ENCODE data around the gene KIF26B. TPM values are rescaled to one million over a fixed set of nuclear protein-coding genes. Genes with fewer than 3 reads are reported as not detected.

The KIF26B gene
- total and polyA plus RNA-seq, 2 of the 4 experiments (the other 2 are of a cell fraction), result 0.53 to 0.54 TPM

- WGBS, 2 experiments (ENCODE audit: extremely low coverage in 2 of 2, insufficient read length in 1 of 2), result 48% methylated on average over 4 of the region's 21 CpGs; no CpG with 5 or more reads in 1 of the 2 experiments
- no peak overlapping the region for H3K4me3 ChIP-seq (ENCODE audit: insufficient read depth, low read depth, low read length)
- no peak overlapping the region for H3K14ac ChIP-seq (replicated peaks; ENCODE audit: low read depth, low read length)
- TF ChIP-seq RCOR1 (IDR thresholded peaks at IDR 0.05; ENCODE audit: insufficient replicate concordance, low read length), result no peak
- 0 out of 2 replicates have a peak, but pooled peaks have one; percentile 4 for TF ChIP-seq BHLHE40 (IDR thresholded peaks at IDR 0.05; ENCODE audit: low read depth, low read length)
- TF ChIP-seq RAD21 (IDR thresholded peaks at IDR 0.05; ENCODE audit: low read length), result no peak
- no peak overlapping the region for H3K56ac ChIP-seq (ENCODE audit: extremely low read depth, insufficient read depth, low read length)
- no peaks in the 10 kb centered on the region for H3K9me3 ChIP-seq (ENCODE audit: control insufficient read depth, insufficient read depth, low read length)
- peak; percentile 53; the same call in 1 of the 2 replicates for ATAC-seq (ENCODE audit: low read depth)
- no peak overlapping the region for H3K18ac ChIP-seq (ENCODE audit: low read depth, low read length)
- peak overlapping the region; percentile 68 for H2AK9ac ChIP-seq (replicated peaks; ENCODE audit: low read depth, low read length, poor library complexity)
- no peaks in the 10 kb centered on the region for H3K9me1 ChIP-seq (ENCODE audit: insufficient read depth, low read length)
- H3K27me3 ChIP-seq (ENCODE audit: control insufficient read depth, insufficient read depth, low read length), result no peaks in the 10 kb centered on the region
- no peak overlapping the region for H2BK5ac ChIP-seq (ENCODE audit: low read depth, low read length, poor library complexity, severe bottlenecking)
- POLR2A ChIA-PET (ENCODE audit: unreplicated experiment), result no interaction called here
- H2BK20ac ChIP-seq (ENCODE audit: low read depth, low read length), result no peak overlapping the region
- H2AFZ ChIP-seq (replicated peaks; ENCODE audit: low read length, poor library complexity), result no peak overlapping the region
- no peak overlapping the region for H3K27ac ChIP-seq (ENCODE audit: insufficient read depth, low read length)
- no peak overlapping the region for H2BK15ac ChIP-seq (ENCODE audit: low read depth, low read length)
- H4K8ac ChIP-seq (ENCODE audit: low read depth in 2 of 2, low read length in 2 of 2), result no peak overlapping the region
- intact Hi-C loops (cut with micrococcal nuclease) (no loop called here), dilution Hi-C loops (cut with HindIII; ENCODE audit: low sequenced_read_pairs, unreplicated experiment) (no loop called here), in situ Hi-C loops (cut with MboI; ENCODE audit: low sequenced_read_pairs) (no loop called here)
- peaks cover 10% of the 10 kb centered on the region for H3K4me1 ChIP-seq (ENCODE audit: control insufficient read depth, insufficient read depth, low read length)
- H3K79me1 ChIP-seq (ENCODE audit: low read depth in 1 of 2, low read length in 2 of 2), result no peaks in the 10 kb centered on the region
- H2BK120ac ChIP-seq (ENCODE audit: low read depth, low read length), result no peak overlapping the region
- H3K23ac ChIP-seq (ENCODE audit: low read depth, low read length), result no peak overlapping the region
- CTCF ChIA-PET, result no interaction called here
- H3K4ac ChIP-seq (ENCODE audit: low read depth, low read length), result no peak overlapping the region
- H4K20me1 ChIP-seq (ENCODE audit: insufficient read depth, low read length), result no peaks in the 10 kb centered on the region
- BruUV-seq (replicated peaks), result no TSS peak
- no peak overlapping the region for H3K4me2 ChIP-seq (ENCODE audit: low read depth, low read length)
- H2AK5ac ChIP-seq (ENCODE audit: low read depth, low read length), result no peak overlapping the region
- H4K5ac ChIP-seq (ENCODE audit: low read depth, low read length), result no peak overlapping the region
- no peak overlapping the region for H3K9ac ChIP-seq (ENCODE audit: low read depth, low read length)
- DNase-seq, result peak; percentile 32
- H4K91ac ChIP-seq (ENCODE audit: insufficient read depth, low read depth, low read length), result no peak overlapping the region
- H3K36me3 ChIP-seq (ENCODE audit: control insufficient read depth, insufficient read depth, low read length), result peaks cover 18% of the 10 kb centered on the region
These were observed 528.1 kb downstream of the KIF26B start for GRCh38 chr1:245682638-245683628.

Measured in IMR-90 (cell line).